Measurements from ENCODE around the gene RYR1. TPM values are rescaled to one million over a fixed set of nuclear protein-coding genes. Genes with fewer than 3 reads are reported as not detected.

The RYR1 gene
- total RNA-seq, 6 experiments from 2014 or later: 0.12 to 1.1 (median 0.49) TPM

- TF ChIP-seq, protein P1, sequence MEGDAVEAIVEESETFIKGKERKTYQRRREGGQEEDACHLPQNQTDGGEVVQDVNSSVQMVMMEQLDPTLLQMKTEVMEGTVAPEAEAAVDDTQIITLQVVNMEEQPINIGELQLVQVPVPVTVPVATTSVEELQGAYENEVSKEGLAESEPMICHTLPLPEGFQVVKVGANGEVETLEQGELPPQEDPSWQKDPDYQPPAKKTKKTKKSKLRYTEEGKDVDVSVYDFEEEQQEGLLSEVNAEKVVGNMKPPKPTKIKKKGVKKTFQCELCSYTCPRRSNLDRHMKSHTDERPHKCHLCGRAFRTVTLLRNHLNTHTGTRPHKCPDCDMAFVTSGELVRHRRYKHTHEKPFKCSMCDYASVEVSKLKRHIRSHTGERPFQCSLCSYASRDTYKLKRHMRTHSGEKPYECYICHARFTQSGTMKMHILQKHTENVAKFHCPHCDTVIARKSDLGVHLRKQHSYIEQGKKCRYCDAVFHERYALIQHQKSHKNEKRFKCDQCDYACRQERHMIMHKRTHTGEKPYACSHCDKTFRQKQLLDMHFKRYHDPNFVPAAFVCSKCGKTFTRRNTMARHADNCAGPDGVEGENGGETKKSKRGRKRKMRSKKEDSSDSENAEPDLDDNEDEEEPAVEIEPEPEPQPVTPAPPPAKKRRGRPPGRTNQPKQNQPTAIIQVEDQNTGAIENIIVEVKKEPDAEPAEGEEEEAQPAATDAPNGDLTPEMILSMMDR (IDR thresholded peaks at IDR 0.05): no peak
- no peak for TF ChIP-seq POLR2A (IDR thresholded peaks at IDR 0.05)
- intact Hi-C loops (cut with DNase I): no loop called here
- no peak for DNase-seq
Observed at GRCh38 chr19:38543286-38543806, 109.9 kb downstream of the RYR1 start.

DNA sequence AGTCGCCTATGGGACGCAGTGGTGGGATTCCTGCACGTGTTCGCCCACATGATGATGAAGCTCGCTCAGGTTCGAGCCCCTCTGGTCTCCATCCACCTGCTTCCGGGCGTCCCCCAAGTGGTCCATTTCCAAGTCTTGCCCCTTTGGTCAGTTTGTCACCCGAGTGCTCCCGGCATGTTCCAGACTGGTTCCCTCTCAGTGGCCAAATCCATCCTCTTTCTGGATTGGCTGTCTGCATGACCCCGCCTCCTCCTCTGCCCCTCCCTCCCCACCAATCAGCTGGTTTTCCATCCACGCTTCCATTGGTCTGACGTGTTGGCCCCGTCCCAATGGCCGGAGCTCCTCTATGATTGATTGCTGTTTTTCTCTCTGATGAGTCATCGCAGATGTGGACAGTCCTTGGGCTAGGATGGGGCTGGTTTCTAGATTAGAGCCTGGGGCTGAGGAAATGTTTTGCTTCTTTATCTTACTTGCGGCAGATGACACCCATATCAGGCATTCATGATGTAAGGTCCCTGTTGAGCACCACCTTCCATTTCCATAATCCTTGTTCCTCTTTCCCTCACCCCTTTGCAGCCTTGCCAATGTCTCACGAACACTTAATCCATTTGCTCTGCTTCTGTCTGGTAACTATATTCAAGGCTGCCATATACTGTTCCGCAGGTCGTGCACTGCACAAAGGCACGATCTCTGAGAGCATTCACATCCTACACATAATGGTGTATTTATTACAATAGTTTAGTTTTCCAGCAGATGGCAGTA lies 110.5 kb downstream of the RYR1 start:
- no peaks in the 10 kb centered on the region for H3K4me1 ChIP-seq
- DNase-seq (peak in 2 of 3 donors; percentile 73 to 75), ATAC-seq (peak; percentile 83 to 90 (median 88))
- H3K27me3 ChIP-seq: no peaks in the 10 kb centered on the region
- intact Hi-C loops (cut with DNase I): no loop called here
- WGBS (ENCODE audit: insufficient coverage, low coverage, low lambda C conversion rate, missing lambda C conversion rate): 29% methylated on average over 14 of the region's 21 CpGs
- H3K36me3 ChIP-seq: no peaks in the 10 kb centered on the region
- H3K4me3 ChIP-seq: peak overlapping the region in 2 of 3 donors; percentile 4 to 36
- no peak for TF ChIP-seq POLR2A (IDR thresholded peaks at IDR 0.05)
- TF ChIP-seq, protein P1 (IDR thresholded peaks at IDR 0.05): peak in 3 of 4 donors; percentile 60 to 66 (median 64)
- no peaks in the 10 kb centered on the region for H3K9me3 ChIP-seq
- H3K27ac ChIP-seq: no peak overlapping the region

More at GRCh38 chr19:38543286-38543806, 109.9 kb downstream of the RYR1 start:
- WGBS (ENCODE audit: insufficient coverage, low coverage, low lambda C conversion rate, missing lambda C conversion rate): 78% methylated on average over 3 of the region's 19 CpGs
- ATAC-seq: peak in 1 of 4 donors; percentile 13
- H3K27me3 ChIP-seq: no peaks in the 10 kb centered on the region
- H3K27ac ChIP-seq: no peak overlapping the region
- no peaks in the 10 kb centered on the region for H3K9me3 ChIP-seq
- no peaks in the 10 kb centered on the region for H3K36me3 ChIP-seq
- H3K4me1 ChIP-seq: no peaks in the 10 kb centered on the region
- H3K4me3 ChIP-seq: peak overlapping the region in 2 of 3 donors; percentile 4 to 36

- intact Hi-C loops (cut with DNase I): no loop called here
- Histone ChIP-seq H3K36me3 (no peaks in the 10 kb centered on the region), H3K9me3 (no peaks in the 10 kb centered on the region), H3K4me3 (no peak overlapping the region), H3K27me3 (no peaks in the 10 kb centered on the region), H3K27ac (no peak overlapping the region), H3K4me1 (no peaks in the 10 kb centered on the region)
- DNase-seq (no peak), ATAC-seq (no peak)
- 36% methylated on average over 6 of the region's 6 CpGs for WGBS (ENCODE audit: insufficient coverage, low coverage, low lambda C conversion rate, missing lambda C conversion rate)
- TF ChIP-seq, protein P1 (IDR thresholded peaks at IDR 0.05): peak in 1 of 4 donors; percentile 65
- no peak for TF ChIP-seq POLR2A (IDR thresholded peaks at IDR 0.05)
Observed at GRCh38 chr19:38544569-38545315, 111.3 kb downstream of the RYR1 start.

DNA sequence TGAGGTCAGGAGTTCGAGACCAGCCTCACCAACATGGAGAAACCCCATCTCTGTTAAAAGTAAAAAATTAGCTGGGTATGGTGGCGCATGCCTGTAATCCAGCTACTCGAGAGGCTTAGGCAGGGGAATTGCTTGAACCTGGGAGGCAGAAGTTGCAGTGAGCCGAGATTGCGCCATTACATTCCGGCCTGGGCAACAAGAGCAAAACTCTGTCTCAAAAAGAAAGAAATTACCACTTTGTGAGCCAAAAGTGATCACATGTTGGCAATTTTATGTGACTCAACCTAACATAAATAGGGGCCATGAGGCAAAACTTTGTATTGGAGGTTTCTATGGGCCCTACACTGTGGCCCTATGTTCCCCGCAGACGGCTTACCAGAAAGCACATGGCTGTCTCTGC lies 112.1 kb downstream of the RYR1 start:
- intact Hi-C loops (cut with DNase I): no loop called here
- 85% methylated on average over 6 of the region's 8 CpGs for WGBS (ENCODE audit: insufficient coverage, low coverage, low lambda C conversion rate, missing lambda C conversion rate)
- Histone ChIP-seq H3K4me1 (no peaks in the 10 kb centered on the region), H3K36me3 (no peaks in the 10 kb centered on the region), H3K4me3 (no peak overlapping the region), H3K27me3 (no peaks in the 10 kb centered on the region), H3K9me3 (no peaks in the 10 kb centered on the region), H3K27ac (no peak overlapping the region)
- TF ChIP-seq, protein P1 (IDR thresholded peaks at IDR 0.05): no peak
- TF ChIP-seq POLR2A (IDR thresholded peaks at IDR 0.05): no peak
- ATAC-seq: no peak
- no peak for DNase-seq

Measured in right lobe of liver (tissue), 6 donors.